Smooth muscle cell (in vitro differentiated cells): ENCODE measurements around the gene MMD2. TPM values are rescaled to one million over a fixed set of nuclear protein-coding genes. Genes with fewer than 3 reads are reported as not detected.

Experiments used
- DNase-seq: peaks from one replicate; lab custom pipeline; 2025; ENCODE audit not compliant: unreplicated experiment; lab: John Stamatoyannopoulos, UW
- H2AFZ ChIP-seq: fragments of 200-600 bp; sonication (generic); 2 replicates; pipeline ENCODE4 v1.6.0; 2016; ENCODE audit warnings: antibody characterized with exemption, low read depth, mild to moderate bottlenecking
- H3F3A ChIP-seq: fragments of 200-600 bp; sonication (generic); 2 replicates; pipeline ENCODE4 v1.6.0; 2017; ENCODE audit warnings: antibody characterized with exemption, low read depth
- H3K27ac ChIP-seq: fragments of 200-600 bp; sonication (generic); 2 replicates; pipeline ENCODE4 v1.5.1; 2016; ENCODE audit warnings: low read depth, mild to moderate bottlenecking
- H3K27me3 ChIP-seq: fragments of 200-600 bp; sonication (generic); 2 replicates; pipeline ENCODE4 v1.6.1; 2016; ENCODE audit warnings: low read depth, mild to moderate bottlenecking
- H3K36me3 ChIP-seq: fragments of 200-600 bp; sonication (generic); 2 replicates; pipeline ENCODE4 v1.5.1; 2016; ENCODE audit warnings: low read depth
- H3K4me1 ChIP-seq: fragments of 200-600 bp; sonication (generic); 2 replicates; pipeline ENCODE4 v1.5.1; 2016; ENCODE audit warnings: low read depth
- H3K4me2 ChIP-seq: fragments of 200-600 bp; sonication (generic); 2 replicates; pipeline ENCODE4 v1.6.0; 2016; ENCODE audit warnings: mild to moderate bottlenecking
- H3K4me3 ChIP-seq: fragments of 200-600 bp; sonication (generic); 2 replicates; pipeline ENCODE4 v1.5.1; 2016; ENCODE audit warnings: mild to moderate bottlenecking
- H3K79me2 ChIP-seq: fragments of 200-600 bp; sonication (generic); 2 replicates; pipeline ENCODE4 v1.6.0; 2016; ENCODE audit warnings: low read depth, mild to moderate bottlenecking
- H3K9ac ChIP-seq: fragments of 200-600 bp; sonication (generic); 2 replicates; pipeline ENCODE4 v1.6.0; 2016; ENCODE audit warnings: low read depth
- H3K9me3 ChIP-seq: fragments of 200-600 bp; sonication (generic); replicated peaks from 2 replicates; pipeline ENCODE4 v1.5.1; 2016; ENCODE audit warnings: low read depth
- H4K20me1 ChIP-seq: fragments of 200-600 bp; sonication (generic); 2 replicates; pipeline ENCODE4 v1.6.0; 2016; ENCODE audit warnings: low read depth
- WGBS: methylation state at CpG from one replicate; pipeline ENCODE4 v1.1.7; 2016; ENCODE audit warnings: low lambda C conversion rate; 5-methylcytosine and 5-hydroxymethylcytosine counted together
- polyA plus RNA-seq: library from polyadenylated mRNA; unstranded; fragments of >200 nt; fragmentation: Nextera tagmentation; extraction: Ambion mirVana; gene quantifications from 2 replicates; pipeline ENCODE4 v1.2.1, GENCODE V29; 2016
- small RNA-seq: library from RNA; depleted of rRNA; stranded (forward); fragments of <200 nt; gene quantifications from one replicate; pipeline ENCODE3, GENCODE V24; 2014
- total RNA-seq: library from RNA; depleted of rRNA; stranded (reverse); fragments of >200 nt; gene quantifications from 2 replicates; pipeline ENCODE4 v1.2.3, GENCODE V29; 2014
- TF ChIP-seq, protein P1 (sequence below): fragments of 200-600 bp; sonication (generic); IDR thresholded peaks from 2 replicates; pipeline ENCODE4 v1.5.1; 2017; ENCODE audit warnings: borderline replicate concordance, mild to moderate bottlenecking, antibody characterized with exemption; ENCODE audit not compliant: insufficient read depth, poor library complexity, severe bottlenecking

Gene MMD2
- total and polyA plus RNA-seq, 2 experiments from 2014 or later: not detected

DNA sequence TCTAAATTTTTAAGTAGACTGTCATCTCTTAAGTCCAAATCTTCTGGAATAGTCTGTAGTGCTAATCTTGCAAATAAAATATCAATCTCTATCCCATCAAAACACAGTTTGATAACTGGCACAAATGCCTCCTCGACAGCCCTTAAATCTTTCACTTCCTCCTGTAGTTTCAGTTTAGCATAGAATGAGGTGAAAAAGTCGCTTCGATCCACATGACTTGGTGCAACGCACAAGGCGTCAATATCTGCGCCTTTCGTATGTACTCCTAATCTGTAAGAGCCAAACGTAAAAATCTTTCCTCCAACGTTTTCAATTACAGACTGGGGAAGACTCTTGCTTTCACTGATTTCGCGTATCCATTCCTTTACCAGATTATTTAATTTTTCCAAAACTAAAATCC lies 97.8 kb downstream of the MMD2 start:
- Histone ChIP-seq H3K4me1 (peaks cover 4% of the 10 kb centered on the region), H3K4me3 (no peak overlapping the region), H4K20me1 (no peaks in the 10 kb centered on the region), H3K36me3 (no peaks in the 10 kb centered on the region), H3K4me2 (no peak overlapping the region), H3F3A (peaks cover 4% of the 10 kb centered on the region), H3K79me2 (peaks cover 5% of the 10 kb centered on the region), H2AFZ (no peak overlapping the region), H3K9ac (no peak overlapping the region), H3K27me3 (no peaks in the 10 kb centered on the region), H3K27ac (no peak overlapping the region), H3K9me3 (no peaks in the 10 kb centered on the region)
- TF ChIP-seq, protein P1, sequence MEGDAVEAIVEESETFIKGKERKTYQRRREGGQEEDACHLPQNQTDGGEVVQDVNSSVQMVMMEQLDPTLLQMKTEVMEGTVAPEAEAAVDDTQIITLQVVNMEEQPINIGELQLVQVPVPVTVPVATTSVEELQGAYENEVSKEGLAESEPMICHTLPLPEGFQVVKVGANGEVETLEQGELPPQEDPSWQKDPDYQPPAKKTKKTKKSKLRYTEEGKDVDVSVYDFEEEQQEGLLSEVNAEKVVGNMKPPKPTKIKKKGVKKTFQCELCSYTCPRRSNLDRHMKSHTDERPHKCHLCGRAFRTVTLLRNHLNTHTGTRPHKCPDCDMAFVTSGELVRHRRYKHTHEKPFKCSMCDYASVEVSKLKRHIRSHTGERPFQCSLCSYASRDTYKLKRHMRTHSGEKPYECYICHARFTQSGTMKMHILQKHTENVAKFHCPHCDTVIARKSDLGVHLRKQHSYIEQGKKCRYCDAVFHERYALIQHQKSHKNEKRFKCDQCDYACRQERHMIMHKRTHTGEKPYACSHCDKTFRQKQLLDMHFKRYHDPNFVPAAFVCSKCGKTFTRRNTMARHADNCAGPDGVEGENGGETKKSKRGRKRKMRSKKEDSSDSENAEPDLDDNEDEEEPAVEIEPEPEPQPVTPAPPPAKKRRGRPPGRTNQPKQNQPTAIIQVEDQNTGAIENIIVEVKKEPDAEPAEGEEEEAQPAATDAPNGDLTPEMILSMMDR: no peak
- no peak for DNase-seq
- 92% methylated on average over 11 of the region's 11 CpGs for WGBS

DNA sequence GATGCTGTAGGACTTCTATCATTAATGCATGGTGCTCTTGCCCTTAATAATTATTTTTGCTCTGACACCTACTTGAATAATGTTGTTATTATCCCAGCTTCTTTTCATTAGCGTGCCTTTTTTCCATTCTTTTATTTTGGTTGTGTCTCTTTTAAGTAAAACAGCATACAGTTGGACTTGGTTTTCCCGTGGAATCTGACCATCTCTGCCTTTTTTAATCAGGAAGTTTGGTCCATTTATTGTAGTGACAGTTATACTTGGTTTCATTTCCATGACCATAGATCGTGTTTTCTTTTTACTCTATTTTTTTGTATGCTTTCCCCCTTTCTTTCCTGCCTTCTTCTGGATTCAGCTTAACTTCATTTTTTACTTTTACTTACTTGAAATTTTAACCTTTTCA lies 101.8 kb downstream of the MMD2 start:
- no peak overlapping the region for H3K4me3 ChIP-seq
- no peaks in the 10 kb centered on the region for H3K79me2 ChIP-seq
- peak overlapping the region; percentile 8 for H2AFZ ChIP-seq
- H3K27ac ChIP-seq: peak overlapping the region; percentile 32
- peaks cover 4% of the 10 kb centered on the region for H3F3A ChIP-seq
- H3K9me3 ChIP-seq: no peaks in the 10 kb centered on the region
- H3K27me3 ChIP-seq: no peaks in the 10 kb centered on the region
- H3K4me2 ChIP-seq: peak overlapping the region; percentile 52
- no peak for DNase-seq
- no peaks in the 10 kb centered on the region for H3K36me3 ChIP-seq
- TF ChIP-seq, protein P1: no peak
- H3K9ac ChIP-seq: no peak overlapping the region
- H3K4me1 ChIP-seq: peaks cover 4% of the 10 kb centered on the region
- no peaks in the 10 kb centered on the region for H4K20me1 ChIP-seq
- 79% methylated on average over 3 of the region's 3 CpGs for WGBS

DNA sequence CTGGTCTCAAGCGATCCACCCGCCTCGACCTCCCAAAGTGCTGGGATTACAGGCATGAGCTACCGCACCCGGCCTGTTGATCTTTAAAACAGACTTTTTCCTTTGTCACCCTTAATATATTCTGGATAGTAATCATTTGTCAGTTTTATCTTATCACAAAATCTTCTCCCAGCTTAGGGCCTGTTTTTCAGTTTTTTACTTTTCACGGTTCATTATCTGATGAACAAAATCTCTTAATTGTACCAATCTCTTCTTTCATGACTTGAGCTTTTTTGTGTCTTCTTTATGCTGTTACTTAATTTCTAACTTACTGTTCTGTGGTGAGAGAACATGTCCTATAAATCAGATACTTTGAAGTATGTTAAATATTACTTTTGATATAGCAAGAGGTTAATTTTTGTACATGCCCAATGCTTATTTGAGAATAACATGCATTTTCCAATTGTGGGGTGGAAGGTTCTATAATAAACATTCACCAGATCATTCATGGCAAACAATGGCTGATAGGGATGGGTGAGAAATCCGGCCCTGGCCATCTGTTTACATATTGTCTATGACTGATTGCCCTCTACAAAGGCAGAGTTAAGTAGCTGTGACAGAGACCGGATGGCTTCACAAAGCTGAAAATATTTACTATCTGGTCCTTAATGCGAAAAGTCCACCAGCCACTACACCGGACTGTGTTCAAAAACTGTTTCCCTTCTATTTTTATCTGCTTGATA lies 102.5 kb downstream of the MMD2 start:
- H4K20me1 ChIP-seq: no peaks in the 10 kb centered on the region

More for the DNA sequence above, 102.5 kb downstream of the MMD2 start:
- Histone ChIP-seq H3K4me3 (no peak overlapping the region), H3F3A (peaks cover 8% of the 10 kb centered on the region), H3K36me3 (no peaks in the 10 kb centered on the region), H3K9me3 (no peaks in the 10 kb centered on the region), H3K79me2 (no peaks in the 10 kb centered on the region), H3K4me1 (peaks cover 4% of the 10 kb centered on the region), H3K9ac (no peak overlapping the region), H3K27me3 (no peaks in the 10 kb centered on the region), H3K4me2 (peak overlapping the region; percentile 52), H3K27ac (peak overlapping the region; percentile 32), H2AFZ (no peak overlapping the region)
- TF ChIP-seq, protein P1: no peak
- WGBS: 49% methylated on average over 10 of the region's 10 CpGs
- no peak for DNase-seq

Small RNA genes lying within 50 kb of the gene (small RNA-seq; reads per million reads assigned to genes)
- gene AC092032.1: 0.08 reads per million

Other genes starting within 250 kb of the MMD2 start
- gene AP5Z1, start 183.6 kb downstream of the MMD2 start, total RNA-seq: 16.6 and 24.6 TPM in 2 replicates
- gene AP5Z1, start 183.6 kb downstream of the MMD2 start, polyA plus RNA-seq: 37.6 and 48.2 TPM in 2 replicates
- 0.18 TPM in 1 of 2 replicates, not detected in the other for gene PAPOLB, start 97.2 kb downstream of the MMD2 start, total RNA-seq
- not detected in 2 replicates for gene PAPOLB, start 97.2 kb downstream of the MMD2 start, polyA plus RNA-seq
- gene RADIL, start 75.5 kb downstream of the MMD2 start, total RNA-seq: 4.1 and 4.7 TPM in 2 replicates
- 8.0 and 10.7 TPM in 2 replicates for gene RADIL, start 75.5 kb downstream of the MMD2 start, polyA plus RNA-seq
- gene RBAK, start 86.7 kb upstream of the MMD2 start, total RNA-seq: 13.1 and 13.8 TPM in 2 replicates
- gene RBAK, start 86.7 kb upstream of the MMD2 start, polyA plus RNA-seq: 2.6 and 4.6 TPM in 2 replicates
- gene WIPI2, start 231.0 kb upstream of the MMD2 start, total RNA-seq: 39.5 and 42.0 TPM in 2 replicates
- gene WIPI2, start 231.0 kb upstream of the MMD2 start, polyA plus RNA-seq: 55.5 and 59.3 TPM in 2 replicates